ENCODE measurements around the gene CYP4F12.

CYP4F12 gene, protein sequence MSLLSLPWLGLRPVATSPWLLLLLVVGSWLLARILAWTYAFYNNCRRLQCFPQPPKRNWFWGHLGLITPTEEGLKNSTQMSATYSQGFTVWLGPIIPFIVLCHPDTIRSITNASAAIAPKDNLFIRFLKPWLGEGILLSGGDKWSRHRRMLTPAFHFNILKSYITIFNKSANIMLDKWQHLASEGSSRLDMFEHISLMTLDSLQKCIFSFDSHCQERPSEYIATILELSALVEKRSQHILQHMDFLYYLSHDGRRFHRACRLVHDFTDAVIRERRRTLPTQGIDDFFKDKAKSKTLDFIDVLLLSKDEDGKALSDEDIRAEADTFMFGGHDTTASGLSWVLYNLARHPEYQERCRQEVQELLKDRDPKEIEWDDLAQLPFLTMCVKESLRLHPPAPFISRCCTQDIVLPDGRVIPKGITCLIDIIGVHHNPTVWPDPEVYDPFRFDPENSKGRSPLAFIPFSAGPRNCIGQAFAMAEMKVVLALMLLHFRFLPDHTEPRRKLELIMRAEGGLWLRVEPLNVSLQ

GRCh38 chr19:15672580-15673175, at the start of gene CYP4F12:
Gene CYP4F12, plus strand, starts transcription at chr19:15673087. Its CDS starts 443 bp downstream, at chr19:15673530.
- in situ Hi-C loops (cut with MboI; ENCODE audit: low sequenced_read_pairs) = no loop called here

- in situ Hi-C loops (cut with MboI; ENCODE audit: low sequenced_read_pairs) = no loop called here
Observed at GRCh38 chr19:15623711-15624318, 49.1 kb upstream of the CYP4F12 start.

DNA sequence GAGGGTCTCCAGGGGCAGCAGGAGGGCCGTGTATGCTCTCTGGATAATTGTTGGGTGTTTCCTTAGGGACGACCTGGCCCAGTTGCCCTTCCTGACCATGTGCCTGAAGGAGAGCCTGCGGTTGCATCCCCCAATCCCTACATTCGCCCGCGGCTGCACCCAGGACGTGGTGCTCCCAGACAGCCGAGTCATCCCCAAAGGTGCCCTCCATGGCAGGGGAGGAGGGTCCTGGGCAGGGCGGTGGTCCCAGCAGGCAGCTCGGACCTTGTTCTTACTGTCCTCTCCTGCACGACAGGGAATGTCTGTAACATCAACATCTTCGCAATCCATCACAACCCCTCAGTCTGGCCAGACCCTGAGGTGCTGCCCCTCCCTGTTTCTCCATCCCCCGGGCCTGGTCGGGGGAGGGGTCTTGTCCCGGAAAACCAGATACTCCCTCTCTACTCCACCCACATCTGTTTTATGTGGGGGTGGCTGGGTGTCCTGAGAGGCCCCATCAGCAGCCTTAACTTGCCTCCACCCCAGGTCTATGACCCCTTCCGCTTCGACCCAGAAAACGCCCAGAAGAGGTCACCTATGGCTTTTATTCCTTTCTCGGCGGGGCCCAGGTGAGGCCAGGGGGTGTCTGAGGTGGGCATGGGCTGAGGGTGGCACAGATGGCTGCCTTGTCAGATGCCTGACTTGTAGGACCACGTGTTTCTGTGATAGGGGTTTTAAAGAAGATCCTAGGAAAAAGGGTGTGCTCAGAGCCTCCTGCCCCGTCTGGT, 44.5 kb upstream of the CYP4F12 start:
- in situ Hi-C loops (cut with MboI; ENCODE audit: low sequenced_read_pairs) = loop anchor here (25.0 kb wide), 1 partner anchor 559 kb away; the partner anchor contains the start of genes AP1M1 and FAM32A

GRCh38 chr19:15629003-15629880, 43.6 kb upstream of the CYP4F12 start:
- in situ Hi-C loops (cut with MboI; ENCODE audit: low sequenced_read_pairs) = loop anchor here (25.0 kb wide), 1 partner anchor 558 kb away; the partner anchor contains the start of genes AP1M1 and FAM32A

GRCh38 chr19:15631817-15632216, 41.1 kb upstream of the CYP4F12 start:
- in situ Hi-C loops (cut with MboI; ENCODE audit: low sequenced_read_pairs) = loop anchor here (25.0 kb wide), 1 partner anchor 555 kb away; the partner anchor contains the start of genes AP1M1 and FAM32A

- in situ Hi-C loops (cut with MboI; ENCODE audit: low sequenced_read_pairs) = loop anchor here (25.0 kb wide), 1 partner anchor 554 kb away; the partner anchor contains the start of genes AP1M1 and FAM32A
Observed at GRCh38 chr19:15633082-15633835, 39.6 kb upstream of the CYP4F12 start.

DNA sequence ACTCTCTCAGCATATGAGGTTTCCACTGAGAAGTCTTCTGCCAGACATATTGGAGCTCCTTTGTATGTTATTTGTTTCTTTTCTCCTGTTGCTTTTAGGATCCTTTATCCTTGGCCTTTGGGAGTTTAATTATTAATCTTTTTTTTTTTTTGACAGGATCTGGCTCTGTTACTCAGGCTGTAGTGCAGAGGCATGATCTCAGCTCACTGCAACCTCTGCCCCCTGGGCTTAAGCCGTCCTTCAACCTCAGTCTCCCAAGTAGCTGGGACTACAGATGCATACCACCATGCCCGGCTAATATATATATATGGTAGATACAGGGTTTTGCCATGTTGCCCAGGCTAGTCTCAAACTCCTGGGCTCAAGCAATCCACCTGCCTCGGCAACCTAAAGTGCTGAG, 38.8 kb upstream of the CYP4F12 start:
- in situ Hi-C loops (cut with MboI; ENCODE audit: low sequenced_read_pairs) = loop anchor here (25.0 kb wide), 1 partner anchor 553 kb away; the partner anchor contains the start of genes AP1M1 and FAM32A

GRCh38 chr19:15635016-15635805, 37.7 kb upstream of the CYP4F12 start:
- in situ Hi-C loops (cut with MboI; ENCODE audit: low sequenced_read_pairs) = loop anchor here (25.0 kb wide), 1 partner anchor 552 kb away; the partner anchor contains the start of genes AP1M1 and FAM32A

- in situ Hi-C loops (cut with MboI; ENCODE audit: low sequenced_read_pairs) = loop anchor here (25.0 kb wide), 1 partner anchor 551 kb away; the partner anchor contains the start of genes AP1M1 and FAM32A
Observed at GRCh38 chr19:15636026-15636425, 36.9 kb upstream of the CYP4F12 start.

GRCh38 chr19:15639596-15639995, 33.3 kb upstream of the CYP4F12 start:
- in situ Hi-C loops (cut with MboI; ENCODE audit: low sequenced_read_pairs) = loop anchor here (25.0 kb wide), 1 partner anchor 548 kb away; the partner anchor contains the start of genes AP1M1 and FAM32A

DNA sequence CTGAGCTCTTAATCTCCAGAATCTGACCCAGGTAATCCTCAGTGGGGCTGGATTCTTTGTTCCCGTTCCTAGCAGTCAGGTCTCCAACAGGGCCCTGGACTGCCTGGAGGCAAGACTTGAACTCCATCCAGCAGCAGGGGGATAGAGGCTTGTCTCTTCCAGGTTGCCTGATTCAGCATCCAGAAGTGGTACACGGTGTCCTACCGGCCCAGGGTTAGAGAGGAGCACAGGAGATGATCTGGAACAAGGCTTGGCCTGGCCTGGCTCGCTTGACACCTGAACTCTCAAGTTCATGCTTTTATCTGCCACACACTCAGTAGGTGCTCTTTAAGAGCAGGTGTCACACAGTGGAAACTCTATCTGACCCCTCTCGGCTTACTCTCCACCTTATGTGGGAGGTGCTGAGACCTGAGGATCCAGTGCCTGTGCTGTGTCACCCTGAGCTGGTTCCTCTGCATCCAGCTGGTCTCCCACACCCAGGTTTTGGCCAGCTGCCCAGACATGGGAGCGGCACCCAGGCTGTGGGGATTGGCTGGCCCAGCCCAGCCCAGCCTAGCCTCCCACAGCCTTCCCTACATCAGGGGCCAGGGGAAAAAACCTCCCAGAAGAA, 32.5 kb upstream of the CYP4F12 start, which contains the start of gene CYP4F3:
TSS of gene CYP4F3 (plus strand) at position 604 of the 610 bp plus-strand sequence. CDS start 519 bp downstream, outside the sequence.
- in situ Hi-C loops (cut with MboI; ENCODE audit: low sequenced_read_pairs) = loop anchor here (25.0 kb wide), 1 partner anchor 547 kb away; the partner anchor contains the start of genes AP1M1 and FAM32A

- in situ Hi-C loops (cut with MboI; ENCODE audit: low sequenced_read_pairs) = loop anchor here (25.0 kb wide), 1 partner anchor 546 kb away; the partner anchor contains the start of genes AP1M1 and FAM32A
Observed at GRCh38 chr19:15640904-15641597, 31.8 kb upstream of the CYP4F12 start.

GRCh38 chr19:15641901-15642491, 30.9 kb upstream of the CYP4F12 start:
- in situ Hi-C loops (cut with MboI; ENCODE audit: low sequenced_read_pairs) = loop anchor here (25.0 kb wide), 1 partner anchor 545 kb away; the partner anchor contains the start of genes AP1M1 and FAM32A

- in situ Hi-C loops (cut with MboI; ENCODE audit: low sequenced_read_pairs) = loop anchor here (25.0 kb wide), 1 partner anchor 544 kb away; the partner anchor contains the start of genes AP1M1 and FAM32A
Observed at GRCh38 chr19:15642807-15643206, 30.1 kb upstream of the CYP4F12 start.

DNA sequence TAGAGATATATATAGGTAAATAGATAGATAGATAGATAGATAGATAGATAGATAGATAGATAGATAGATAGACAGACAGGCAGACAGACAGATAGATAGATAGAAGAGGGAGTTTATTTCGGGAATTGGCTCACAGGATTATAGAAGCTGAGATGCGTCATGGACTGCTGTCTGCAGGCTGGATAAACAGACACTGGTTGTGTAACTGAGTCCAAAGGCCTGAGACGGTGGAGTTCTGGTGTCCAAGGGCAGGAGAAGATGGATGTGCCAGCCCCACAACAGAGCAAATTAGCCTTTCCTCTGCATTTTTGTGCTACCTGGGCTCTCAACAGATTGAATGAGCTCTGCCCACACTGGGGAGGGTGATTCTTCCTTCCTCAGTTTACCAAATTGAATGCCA, 29.5 kb upstream of the CYP4F12 start:
- in situ Hi-C loops (cut with MboI; ENCODE audit: low sequenced_read_pairs) = loop anchor here (25.0 kb wide), 1 partner anchor 544 kb away; the partner anchor contains the start of genes AP1M1 and FAM32A

Data from HL-60/S4 treated with phorbol 12-myristate 13-acetate at 8.2 ng/mL for 4 days and 3 days (cell line).